GM23248 (cell line): Measurements from ENCODE around the gene TRMT112. TPM values are rescaled to one million over a fixed set of nuclear protein-coding genes. Genes with fewer than 3 reads are reported as not detected.

Source experiments
- DNase-seq: peaks from one replicate; pipeline ENCODE4 v3.0.0-alpha.2; 2015
- H2AFZ ChIP-seq: fragments of 200-600 bp; sonication (generic); 2 replicates; pipeline ENCODE4 v1.6.1; 2016; ENCODE audit warnings: antibody characterized with exemption
- H3F3A ChIP-seq: fragments of 200-600 bp; sonication (generic); 2 replicates; pipeline ENCODE4 v1.6.1; 2016; ENCODE audit warnings: mild to moderate bottlenecking, antibody characterized with exemption, mixed run types; ENCODE audit not compliant: insufficient read depth
- H3K27ac ChIP-seq: fragments of 200-600 bp; sonication (generic); 2 replicates; pipeline ENCODE4 v1.5.1; 2016; ENCODE audit warnings: mild to moderate bottlenecking
- H3K27me3 ChIP-seq: fragments of 200-600 bp; sonication (generic); replicated peaks from 2 replicates; pipeline ENCODE4 v1.6.1; 2016; ENCODE audit warnings: mild to moderate bottlenecking; ENCODE audit not compliant: insufficient read depth
- H3K36me3 ChIP-seq: fragments of 200-600 bp; sonication (generic); 2 replicates; pipeline ENCODE4 v1.6.1; 2016; ENCODE audit warnings: low read depth, mild to moderate bottlenecking
- H3K4me1 ChIP-seq: fragments of 200-600 bp; sonication (generic); 2 replicates; pipeline ENCODE4 v1.6.1; 2016; ENCODE audit warnings: mild to moderate bottlenecking; ENCODE audit not compliant: insufficient read depth
- H3K4me2 ChIP-seq: fragments of 200-600 bp; sonication (generic); one replicate; pipeline ENCODE4 v1.6.1; 2016; ENCODE audit warnings: mild to moderate bottlenecking; ENCODE audit not compliant: unreplicated experiment
- H3K4me3 ChIP-seq: fragments of 200-600 bp; sonication (generic); 2 replicates; pipeline ENCODE4 v1.5.1; 2016; ENCODE audit warnings: mild to moderate bottlenecking
- H3K79me2 ChIP-seq: fragments of 200-600 bp; sonication (generic); 2 replicates; pipeline ENCODE4 v1.6.1; 2016; ENCODE audit warnings: mild to moderate bottlenecking; ENCODE audit not compliant: insufficient read depth
- H3K9ac ChIP-seq: fragments of 200-600 bp; sonication (generic); 2 replicates; pipeline ENCODE4 v1.6.1; 2016; ENCODE audit warnings: mild to moderate bottlenecking
- H3K9me2 ChIP-seq: fragments of 200-600 bp; sonication (generic); 2 replicates; pipeline ENCODE4 v1.6.1; 2016; ENCODE audit warnings: mixed run types, mild to moderate bottlenecking, moderate library complexity; ENCODE audit not compliant: insufficient read depth
- H3K9me3 ChIP-seq: fragments of 200-600 bp; sonication (generic); one replicate; pipeline ENCODE4 v1.6.1; 2017; ENCODE audit warnings: low read depth
- H4K20me1 ChIP-seq: fragments of 200-600 bp; sonication (generic); 2 replicates; pipeline ENCODE4 v1.6.0; 2016; ENCODE audit not compliant: insufficient read depth
- EZH2 ChIP-seq: fragments of 200-600 bp; sonication (generic); IDR thresholded peaks from 2 replicates; pipeline ENCODE4 v1.6.1; 2018; ENCODE audit warnings: antibody characterized with exemption, mild to moderate bottlenecking; ENCODE audit not compliant: insufficient read depth, poor library complexity, severe bottlenecking
- EZH2phosphoT487 ChIP-seq: fragments of 200-600 bp; sonication (generic); IDR thresholded peaks from 2 replicates; pipeline ENCODE4 v1.6.1; 2018; ENCODE audit warnings: antibody characterized with exemption, moderate library complexity, mild to moderate bottlenecking, low read depth; ENCODE audit not compliant: insufficient read depth
- WGBS, 2 experiments: methylation state at CpG; one replicate each; pipeline ENCODE4 v1.1.6; 2015 to 2017; ENCODE audit warnings: low lambda C conversion rate in 2 of 2, low coverage in 1 of 2; ENCODE audit errors: missing lambda C conversion rate in 2 of 2; 5-methylcytosine and 5-hydroxymethylcytosine counted together
- in situ Hi-C: fragments of 300-500 bp; cut with MboI; formaldehyde crosslinking; loops from 2 replicates; pipeline ENCODE4 v1.15.0; 2020
- polyA plus RNA-seq: library from polyadenylated mRNA; unstranded; fragments of >200 nt; fragmentation: Nextera tagmentation; extraction: Ambion mirVana; gene quantifications from 2 replicates; pipeline ENCODE4 v1.2.1, GENCODE V29; 2016
- total RNA-seq: library from RNA; depleted of rRNA; stranded (reverse); fragments of >200 nt; shearing (Covaris generic); gene quantifications from 2 replicates; pipeline ENCODE4 v1.2.3, GENCODE V29; 2014

The TRMT112 gene
- total and polyA plus RNA-seq, 2 experiments from 2014 or later, result 161 to 269 TPM

GRCh38 chr11:64299847-64300648, 17.3 kb downstream of the TRMT112 start, which contains the start of gene CATSPERZ:
Gene CATSPERZ, plus strand, starts transcription at chr11:64300358. Its CDS starts 53 bp downstream, at chr11:64300411.
- Histone ChIP-seq H3K4me2 (peak within 1 kb of the TSS; percentile 85), H3K4me1 (peaks cover 7% of the 10 kb centered on the region; the same call in 1 of the 2 replicates), H3K4me3 (peak within 1 kb of the TSS; percentile 71), H2AFZ (peak within 1 kb of the TSS; percentile 80), H3K36me3 (no peaks in the 10 kb centered on the region), H3F3A (0 out of 2 replicates have a peak, but pooled peaks cover 11% of the 10 kb centered on the region), H3K79me2 (no peaks in the 10 kb centered on the region), H4K20me1 (no peaks in the 10 kb centered on the region), H3K27me3 (peaks cover 4% of the 10 kb centered on the region; the same call in 1 of the 2 replicates), H3K9me2 (no peaks in the 10 kb centered on the region), H3K27ac (no peak within 1 kb of the TSS), H3K9me3 (no peaks in the 10 kb centered on the region), H3K9ac (peak within 1 kb of the TSS; percentile 52)
- 5% methylated on average over 40 to 54 of the region's 54 CpGs for WGBS, 2 experiments
- peak; percentile 31 for DNase-seq
- no peak for TF ChIP-seq EZH2
- TF ChIP-seq EZH2phosphoT487, result no peak
- in situ Hi-C loops, result no loop called here

- no peak overlapping the region for H3K27ac ChIP-seq
- H2AFZ ChIP-seq, result peak overlapping the region; percentile 39
- in situ Hi-C loops, result no loop called here
- no peaks in the 10 kb centered on the region for H4K20me1 ChIP-seq
- no peaks in the 10 kb centered on the region for H3K9me3 ChIP-seq
- DNase-seq, result peak; percentile 68
- H3K36me3 ChIP-seq, result no peaks in the 10 kb centered on the region
- no peak overlapping the region; the same call in 1 of the 2 replicates for H3K9ac ChIP-seq
- H3K4me2 ChIP-seq, result peak overlapping the region; percentile 64
- 0 out of 2 replicates have a peak, but pooled peaks cover 11% of the 10 kb centered on the region for H3F3A ChIP-seq
- no peak for TF ChIP-seq EZH2
- 0 out of 2 replicates have a peak, but pooled peaks have one; percentile 8 for TF ChIP-seq EZH2phosphoT487
- H3K79me2 ChIP-seq, result no peaks in the 10 kb centered on the region
- peaks cover 10% of the 10 kb centered on the region; the same call in 1 of the 2 replicates for H3K4me1 ChIP-seq
- H3K9me2 ChIP-seq, result no peaks in the 10 kb centered on the region
- peaks cover 7% of the 10 kb centered on the region; the same call in 1 of the 2 replicates for H3K27me3 ChIP-seq
- H3K4me3 ChIP-seq, result peak overlapping the region; percentile 26
- 8 to 9% methylated on average over 29 to 54 of the region's 60 CpGs for WGBS, 2 experiments
These were observed 18.2 kb downstream of the TRMT112 start for GRCh38 chr11:64298966-64299846.

- in situ Hi-C loops, result no loop called here
- Histone ChIP-seq H3K79me2 (no peaks in the 10 kb centered on the region), H3K9ac (no peak overlapping the region), H3K4me2 (no peak overlapping the region), H3K27me3 (peaks cover 13% of the 10 kb centered on the region), H3K9me3 (no peaks in the 10 kb centered on the region), H3K36me3 (no peaks in the 10 kb centered on the region), H3K4me3 (no peak overlapping the region), H3K9me2 (no peaks in the 10 kb centered on the region), H3K27ac (no peak overlapping the region), H3F3A (no peaks in the 10 kb centered on the region), H4K20me1 (no peaks in the 10 kb centered on the region), H3K4me1 (peaks cover 10% of the 10 kb centered on the region; the same call in 1 of the 2 replicates), H2AFZ (no peak overlapping the region)
- WGBS, 2 experiments, result 77 to 81% methylated on average over 18 of the region's 18 CpGs
- TF ChIP-seq EZH2phosphoT487 (no peak), EZH2 (no peak)
- DNase-seq, result no peak
These were observed 19.5 kb downstream of the TRMT112 start for GRCh38 chr11:64297699-64298358.
